K562 (cell line): ENCODE data around the gene LRP6. TPM values are rescaled to one million over a fixed set of nuclear protein-coding genes. Genes with fewer than 3 reads are reported as not detected.

Experiments
- ATAC-seq: fragments of 200-7000 bp; cut with Tn5 transposase; 3 replicates; pipeline ENCODE4 v1.9.1; 2020; ENCODE audit warnings: moderate library complexity
- BruUV-seq: library from RNA; stranded (reverse); fragments of 400-500 nt; replicated peaks from 2 replicates; lab custom pipeline; 2021; lab: Mats Ljungman, UMichigan
- CTCF ChIA-PET: fragments of 300-600 bp; formaldehyde crosslinking; extraction: SDS; loops from one replicate; lab custom pipeline; 2021; ENCODE audit warnings: low intra/inter-chr PET ratio; lab: Yijun Ruan, JAX
- POLR2A ChIA-PET: fragments of 300-600, 350-650 bp; sonication (Branson Sonifier 250); formaldehyde crosslinking; extraction: SDS; loops from one replicate; lab custom pipeline; 2021; ENCODE audit warnings: antibody characterized with exemption, inconsistent platforms; lab: Yijun Ruan, JAX
- DNase-seq, 4 experiments: peaks; one replicate each; pipeline versions ENCODE4 v3.0.0 to v3.0.0-alpha.2; 2011 to 2018; ENCODE audit warnings: low spot score in 3 of 4, mixed read lengths in 3 of 4; ENCODE audit errors: extremely low read depth in 1 of 4
- FAIRE-seq: peaks from 2 replicates; lab custom pipeline; 2011; peaks lifted over from hg19 to GRCh38; lab: Jason Lieb, UNC
- H2AFZ ChIP-seq: 2 replicates; pipeline ENCODE4 v1.6.0; 2011; ENCODE audit warnings: low read depth, low read length, control low read depth, inconsistent platforms
- H3K27ac ChIP-seq: fragments of 200-600 bp; 3 replicates; pipeline ENCODE4 v1.8.0; 2011; ENCODE audit warnings: low read depth, mild to moderate bottlenecking, control low read depth, inconsistent platforms, low read length, moderate library complexity, mixed read lengths; ENCODE audit errors: extremely low read depth
- H3K27me3 ChIP-seq, 2 experiments: fragments of 300-600 bp in 1 of 2; 2 replicates in 1 of 2; 3 replicates in 1 of 2; pipeline versions ENCODE4 v1.6.0 to v1.8.0; 2011; ENCODE audit warnings: inconsistent platforms in 2 of 2, low read length in 2 of 2, mild to moderate bottlenecking in 1 of 2, mixed read lengths in 1 of 2, moderate library complexity in 1 of 2; ENCODE audit not compliant: control insufficient read depth in 2 of 2, insufficient read depth in 2 of 2
- H3K36me3 ChIP-seq: fragments of 300-600 bp; 3 replicates; pipeline ENCODE4 v1.8.0; 2011; ENCODE audit warnings: mild to moderate bottlenecking, low read length, inconsistent platforms; ENCODE audit not compliant: control insufficient read depth, insufficient read depth
- H3K4me1 ChIP-seq, 2 experiments: fragments of 200-600 bp in 1 of 2; replicated peaks in 1 of 2; 2 replicates in 1 of 2; 3 replicates in 1 of 2; pipeline versions ENCODE4 v1.5.1 to v1.8.0; 2011; ENCODE audit warnings: inconsistent platforms in 2 of 2, low read length in 2 of 2, mild to moderate bottlenecking in 1 of 2, mixed read lengths in 1 of 2, moderate library complexity in 1 of 2; ENCODE audit not compliant: control insufficient read depth in 2 of 2, insufficient read depth in 2 of 2
- H3K4me2 ChIP-seq: 2 replicates; pipeline ENCODE4 v1.6.1; 2011; ENCODE audit warnings: low read length, control low read depth, inconsistent platforms, mixed read lengths; ENCODE audit not compliant: insufficient read depth
- H3K4me3 ChIP-seq: fragments of 200-600 bp; sonication (generic), shearing (Covaris generic); 2 replicates; pipeline ENCODE4 v1.5.1; 2016; ENCODE audit warnings: control low read depth, inconsistent platforms
- H3K79me2 ChIP-seq: fragments of 200-600 bp; 3 replicates; pipeline ENCODE4 v1.8.0; 2011; ENCODE audit warnings: low read length, inconsistent platforms; ENCODE audit not compliant: control insufficient read depth, insufficient read depth
- H3K9ac ChIP-seq, 2 experiments: 2 replicates each; pipeline versions ENCODE4 v1.6.0 to v1.6.1; 2011; ENCODE audit warnings: low read depth in 2 of 2, low read length in 2 of 2, control low read depth in 1 of 2, inconsistent platforms in 1 of 2, mild to moderate bottlenecking in 1 of 2, mixed read lengths in 1 of 2; ENCODE audit not compliant: insufficient read depth in 1 of 2
- H3K9me1 ChIP-seq: one replicate; pipeline ENCODE4 v1.6.0; 2011; ENCODE audit warnings: inconsistent platforms, mild to moderate bottlenecking, low read length, moderate library complexity; ENCODE audit not compliant: control insufficient read depth, insufficient read depth
- H3K9me3 ChIP-seq: replicated peaks from 2 replicates; pipeline ENCODE4 v1.5.1; 2011; ENCODE audit warnings: low read depth, low read length, inconsistent platforms; ENCODE audit not compliant: control insufficient read depth, insufficient read depth
- H4K20me1 ChIP-seq: replicated peaks from 2 replicates; pipeline ENCODE4 v1.6.1; 2011; ENCODE audit warnings: low read length, inconsistent platforms, mixed read lengths; ENCODE audit not compliant: control insufficient read depth, insufficient read depth
- CREBBP ChIP-seq: IDR thresholded peaks from one replicate; pipeline ENCODE4 v1.6.1; 2012; ENCODE audit warnings: low read depth, mild to moderate bottlenecking, control low read depth, inconsistent platforms, low read length
- DIDO1 ChIP-seq: fragments of 450-650 bp; IDR thresholded peaks from 2 replicates; pipeline ENCODE4 v1.6.1; 2016; ENCODE audit warnings: low read depth, missing biosample characterization, missing genetic modification characterization
- FOXJ3 ChIP-seq: sonication (generic); formaldehyde crosslinking; IDR thresholded peaks from 2 replicates; pipeline ENCODE4 v1.4.0; 2020; ENCODE audit warnings: mild to moderate bottlenecking, missing genetic modification reagents
- HLTF ChIP-seq: fragments of 450-650 bp; IDR thresholded peaks from 2 replicates; pipeline ENCODE4 v1.6.1; 2016
- HNRNPL ChIP-seq: fragments of 200-400 bp; formaldehyde crosslinking; IDR thresholded peaks from 2 replicates; pipeline ENCODE4 v1.6.1; 2017; ENCODE audit warnings: low read depth, mild to moderate bottlenecking, low read length
- KLF16 ChIP-seq: IDR thresholded peaks from 2 replicates; pipeline ENCODE4 v1.6.1; 2016; ENCODE audit warnings: antibody characterized with exemption
- NFATC3 ChIP-seq: fragments of 450-650 bp; IDR thresholded peaks from 2 replicates; pipeline ENCODE4 v1.6.1; 2017; ENCODE audit warnings: mild to moderate bottlenecking
- RBM14 ChIP-seq: fragments of 200-400 bp; formaldehyde crosslinking; IDR thresholded peaks from 2 replicates; pipeline ENCODE4 v1.6.1; 2018; ENCODE audit warnings: low read depth, mild to moderate bottlenecking, low read length, moderate library complexity, borderline replicate concordance; ENCODE audit not compliant: insufficient read depth
- RBM15 ChIP-seq: fragments of 200-400 bp; formaldehyde crosslinking; IDR thresholded peaks from 2 replicates; pipeline ENCODE4 v1.6.1; 2018; ENCODE audit warnings: mild to moderate bottlenecking, low read length, moderate library complexity; ENCODE audit not compliant: insufficient read depth
- ZEB2 ChIP-seq: fragments of 450-650 bp; IDR thresholded peaks from 2 replicates; pipeline ENCODE4 v1.6.1; 2016
- ZKSCAN1 ChIP-seq: fragments of 150-350 bp; IDR thresholded peaks from 2 replicates; pipeline ENCODE4 v1.6.1; 2016; ENCODE audit warnings: low read depth, low read length
- ZNF121 ChIP-seq: sonication (generic); formaldehyde crosslinking; conservative IDR thresholded peaks from 2 replicates; pipeline ENCODE4 v1.8.0; 2022; ENCODE audit warnings: missing genetic modification reagents
- ZNF197 ChIP-seq: fragments of 200-800 bp; sonication (Bioruptor generic); IDR thresholded peaks from 2 replicates; pipeline ENCODE4 v1.6.1; 2016; ENCODE audit warnings: low read depth, missing genetic modification characterization, missing compliant biosample characterization
- ZNF583 ChIP-seq: fragments of 250-450 bp; sonication (Bioruptor Pico); IDR thresholded peaks from 2 replicates; pipeline ENCODE4 v1.4.0; 2020
- WGBS: fragments of 100-300 bp; shearing (Covaris generic); methylation state at CpG from one replicate; pipeline ENCODE4 v1.1.6; 2016; ENCODE audit warnings: low coverage, mixed read lengths; ENCODE audit not compliant: insufficient coverage; ENCODE audit errors: missing lambda C conversion rate; 5-methylcytosine and 5-hydroxymethylcytosine counted together
- in situ Hi-C: fragments of 300-500 bp; cut with MboI; formaldehyde crosslinking; loops from 4 replicates; pipeline ENCODE4 v1.15.0; 2018; ENCODE audit warnings: inconsistent platforms, mixed read lengths
- intact Hi-C: fragments of 100-400 bp; cut with micrococcal nuclease; formaldehyde crosslinking; loops from 2 replicates; pipeline ENCODE4 v1.14.2; 2022
- polyA plus RNA-seq, 8 experiments: library from polyadenylated mRNA; depleted of rRNA in 4 of 8; stranded (reverse) in 5 of 8; unstranded in 3 of 8; fragments of >200 nt; fragmentation: Nextera tagmentation in 2 of 8; fragmentation: Illumina TruSeq in 1 of 8; extraction: Ambion mirVana in 2 of 8; extraction: Trizol in 1 of 8; gene quantifications; 2 replicates each; pipeline versions ENCODE4 v1.2.1 to v1.2.3, GENCODE V29; 2011 to 2014; ENCODE audit warnings: inconsistent platforms in 1 of 8, missing spikeins in 1 of 8
- total RNA-seq, 7 experiments: library from RNA; depleted of rRNA in 6 of 7; stranded (reverse); fragments of >200 nt in 6 of 7; fragmentation: Illumina TruSeq in 2 of 7; extraction: Trizol in 2 of 7; gene quantifications; 2 replicates each; pipeline versions ENCODE4 v1.2.1 to v1.2.3, GENCODE V29; 2011 to 2021; ENCODE audit warnings: low replicate concordance in 1 of 7
- TF ChIP-seq, protein P1 (sequence below), 3 experiments: fragments of 200-800 bp in 1 of 3; sonication (Bioruptor generic) in 1 of 3; sonication (generic) in 1 of 3; formaldehyde crosslinking in 1 of 3; IDR thresholded peaks; 2 replicates each; pipeline versions ENCODE4 v1.6.1 to v1.8.0; 2016 to 2022; ENCODE audit warnings: mild to moderate bottlenecking in 2 of 3, missing compliant biosample characterization in 2 of 3, missing genetic modification characterization in 2 of 3, missing genetic modification reagents in 1 of 3
- TF ChIP-seq, protein P2 (sequence below): IDR thresholded peaks from 2 replicates; pipeline ENCODE4 v1.6.1; 2014; ENCODE audit warnings: antibody characterized with exemption
- TF ChIP-seq, protein P3 (sequence below): fragments of 150-350 bp; IDR thresholded peaks from 2 replicates; pipeline ENCODE4 v1.6.1; 2014; ENCODE audit warnings: low read depth, mild to moderate bottlenecking, low read length, borderline replicate concordance

Gene LRP6
- total and polyA plus RNA-seq, 9 of the 15 experiments (the other 6 are each of a cell fraction or from before 2014, with no cell fraction given) = 3.0 to 17.0 (median 10.8) TPM

DNA sequence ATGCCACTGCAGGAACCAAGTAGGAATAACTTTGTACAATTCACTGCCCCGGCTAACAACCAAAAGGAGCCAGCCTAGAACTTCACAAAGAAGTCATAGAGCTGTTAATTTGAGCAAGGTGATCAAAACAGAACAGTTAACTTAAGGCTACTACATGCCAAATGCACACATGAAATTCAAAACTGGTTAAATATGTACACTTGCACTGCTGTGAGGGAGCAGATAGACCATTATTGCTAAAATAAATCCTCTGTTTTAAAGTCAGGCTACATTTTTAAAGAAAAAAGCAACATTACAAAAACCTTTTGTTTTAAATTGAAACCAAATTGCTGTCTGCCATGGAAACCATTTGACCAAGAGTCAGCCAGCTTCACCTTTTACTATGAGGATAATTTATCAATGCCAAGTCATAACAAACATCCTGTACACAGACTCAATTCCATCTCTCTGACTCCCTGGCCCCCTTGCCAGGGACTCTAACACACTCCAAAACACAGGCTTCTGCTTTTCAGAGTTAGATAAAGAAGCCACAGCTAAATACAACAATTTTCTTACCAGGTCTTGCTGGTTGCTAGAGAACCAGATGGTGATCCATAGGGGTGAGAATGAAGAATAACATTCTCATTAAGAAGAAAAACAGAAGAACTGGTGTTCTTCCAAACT is 84.0 kb downstream of the LRP6 start (continued):
- TF ChIP-seq DIDO1 (tag) (no peak), ZEB2 (no peak), HNRNPL (no peak), HLTF (no peak), ZNF121 (CRISPR knock-in tag) (no peak), RBM14 (no peak)
- TF ChIP-seq, protein P1, sequence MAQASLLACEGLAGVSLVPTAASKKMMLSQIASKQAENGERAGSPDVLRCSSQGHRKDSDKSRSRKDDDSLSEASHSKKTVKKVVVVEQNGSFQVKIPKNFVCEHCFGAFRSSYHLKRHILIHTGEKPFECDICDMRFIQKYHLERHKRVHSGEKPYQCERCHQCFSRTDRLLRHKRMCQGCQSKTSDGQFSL (CRISPR knock-in tag; IDR thresholded peaks at IDR 0.05) = no peak
- TF ChIP-seq, protein P1 (tag; IDR thresholded peaks at IDR 0.05) = no peak

DNA sequence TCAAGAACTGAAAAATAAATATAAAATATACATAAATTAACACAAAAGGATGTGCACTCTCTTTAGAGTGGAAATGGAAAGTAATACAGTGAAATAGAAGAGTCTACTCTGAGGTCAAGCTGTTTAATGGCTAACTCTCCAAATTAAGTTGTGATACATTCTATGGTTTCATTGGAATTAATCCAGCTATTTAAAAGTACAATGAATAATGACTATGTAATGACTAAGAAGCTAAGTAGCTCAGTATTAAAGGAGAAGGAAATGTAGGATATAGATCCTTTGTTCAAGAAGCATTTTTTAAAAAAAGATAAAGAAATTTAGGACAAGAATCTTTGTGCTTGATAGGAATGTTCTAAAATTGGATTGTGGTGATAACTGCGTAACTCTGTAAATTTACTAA is 85.3 kb downstream of the LRP6 start:
- DNase-seq (no peak), FAIRE-seq (no peak), ATAC-seq (no peak)
- H3K4me1 ChIP-seq = no peaks in the 10 kb centered on the region; a peak in 1 of 5 replicates
- CTCF ChIA-PET = no interaction called here
- H3K27me3 ChIP-seq = no peaks in the 10 kb centered on the region
- in situ Hi-C loops = no loop called here
- no peaks in the 10 kb centered on the region for H4K20me1 ChIP-seq
- no peak overlapping the region for H3K4me2 ChIP-seq
- H3K4me3 ChIP-seq = no peak overlapping the region
- H3K79me2 ChIP-seq = no peaks in the 10 kb centered on the region; the same call in 1 of the 3 replicates
- no peak overlapping the region for H3K27ac ChIP-seq
- H3K9me3 ChIP-seq = no peaks in the 10 kb centered on the region
- POLR2A ChIA-PET = interaction anchor here (0.6 to 1.8 kb wide), 3 partner anchors 9 to 720 kb away, joined by 3 to 4 read pairs (median 4); no protein-coding TSS in a partner anchor
- intact Hi-C loops = no loop called here
- BruUV-seq = no TSS peak
- TF ChIP-seq KLF16 (no peak), NFATC3 (no peak), CREBBP (no peak), FOXJ3 (CRISPR knock-in tag) (no peak), RBM15 (no peak), ZNF583 (CRISPR knock-in tag) (no peak), ZKSCAN1 (no peak), ZNF197 (no peak)
- TF ChIP-seq, protein P2, sequence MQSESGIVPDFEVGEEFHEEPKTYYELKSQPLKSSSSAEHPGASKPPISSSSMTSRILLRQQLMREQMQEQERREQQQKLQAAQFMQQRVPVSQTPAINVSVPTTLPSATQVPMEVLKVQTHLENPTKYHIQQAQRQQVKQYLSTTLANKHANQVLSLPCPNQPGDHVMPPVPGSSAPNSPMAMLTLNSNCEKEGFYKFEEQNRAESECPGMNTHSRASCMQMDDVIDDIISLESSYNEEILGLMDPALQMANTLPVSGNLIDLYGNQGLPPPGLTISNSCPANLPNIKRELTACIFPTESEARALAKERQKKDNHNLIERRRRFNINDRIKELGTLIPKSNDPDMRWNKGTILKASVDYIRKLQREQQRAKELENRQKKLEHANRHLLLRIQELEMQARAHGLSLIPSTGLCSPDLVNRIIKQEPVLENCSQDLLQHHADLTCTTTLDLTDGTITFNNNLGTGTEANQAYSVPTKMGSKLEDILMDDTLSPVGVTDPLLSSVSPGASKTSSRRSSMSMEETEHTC = no peak
- TF ChIP-seq, protein P3, sequence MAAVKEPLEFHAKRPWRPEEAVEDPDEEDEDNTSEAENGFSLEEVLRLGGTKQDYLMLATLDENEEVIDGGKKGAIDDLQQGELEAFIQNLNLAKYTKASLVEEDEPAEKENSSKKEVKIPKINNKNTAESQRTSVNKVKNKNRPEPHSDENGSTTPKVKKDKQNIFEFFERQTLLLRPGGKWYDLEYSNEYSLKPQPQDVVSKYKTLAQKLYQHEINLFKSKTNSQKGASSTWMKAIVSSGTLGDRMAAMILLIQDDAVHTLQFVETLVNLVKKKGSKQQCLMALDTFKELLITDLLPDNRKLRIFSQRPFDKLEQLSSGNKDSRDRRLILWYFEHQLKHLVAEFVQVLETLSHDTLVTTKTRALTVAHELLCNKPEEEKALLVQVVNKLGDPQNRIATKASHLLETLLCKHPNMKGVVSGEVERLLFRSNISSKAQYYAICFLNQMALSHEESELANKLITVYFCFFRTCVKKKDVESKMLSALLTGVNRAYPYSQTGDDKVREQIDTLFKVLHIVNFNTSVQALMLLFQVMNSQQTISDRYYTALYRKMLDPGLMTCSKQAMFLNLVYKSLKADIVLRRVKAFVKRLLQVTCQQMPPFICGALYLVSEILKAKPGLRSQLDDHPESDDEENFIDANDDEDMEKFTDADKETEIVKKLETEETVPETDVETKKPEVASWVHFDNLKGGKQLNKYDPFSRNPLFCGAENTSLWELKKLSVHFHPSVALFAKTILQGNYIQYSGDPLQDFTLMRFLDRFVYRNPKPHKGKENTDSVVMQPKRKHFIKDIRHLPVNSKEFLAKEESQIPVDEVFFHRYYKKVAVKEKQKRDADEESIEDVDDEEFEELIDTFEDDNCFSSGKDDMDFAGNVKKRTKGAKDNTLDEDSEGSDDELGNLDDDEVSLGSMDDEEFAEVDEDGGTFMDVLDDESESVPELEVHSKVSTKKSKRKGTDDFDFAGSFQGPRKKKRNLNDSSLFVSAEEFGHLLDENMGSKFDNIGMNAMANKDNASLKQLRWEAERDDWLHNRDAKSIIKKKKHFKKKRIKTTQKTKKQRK = no peak
- H2AFZ ChIP-seq = no peak overlapping the region
- no peaks in the 10 kb centered on the region for H3K9me1 ChIP-seq
- no peak overlapping the region for H3K9ac ChIP-seq
- 100% methylated on average over 1 of the region's 1 CpG for WGBS
- peaks cover 10% of the 10 kb centered on the region for H3K36me3 ChIP-seq
